Measurements from ENCODE around the gene DPY30.

DPY30 gene

GRCh38 chr2:31979956-31980355, 59.6 kb downstream of the DPY30 start:
- TF ChIP-seq, protein P1, sequence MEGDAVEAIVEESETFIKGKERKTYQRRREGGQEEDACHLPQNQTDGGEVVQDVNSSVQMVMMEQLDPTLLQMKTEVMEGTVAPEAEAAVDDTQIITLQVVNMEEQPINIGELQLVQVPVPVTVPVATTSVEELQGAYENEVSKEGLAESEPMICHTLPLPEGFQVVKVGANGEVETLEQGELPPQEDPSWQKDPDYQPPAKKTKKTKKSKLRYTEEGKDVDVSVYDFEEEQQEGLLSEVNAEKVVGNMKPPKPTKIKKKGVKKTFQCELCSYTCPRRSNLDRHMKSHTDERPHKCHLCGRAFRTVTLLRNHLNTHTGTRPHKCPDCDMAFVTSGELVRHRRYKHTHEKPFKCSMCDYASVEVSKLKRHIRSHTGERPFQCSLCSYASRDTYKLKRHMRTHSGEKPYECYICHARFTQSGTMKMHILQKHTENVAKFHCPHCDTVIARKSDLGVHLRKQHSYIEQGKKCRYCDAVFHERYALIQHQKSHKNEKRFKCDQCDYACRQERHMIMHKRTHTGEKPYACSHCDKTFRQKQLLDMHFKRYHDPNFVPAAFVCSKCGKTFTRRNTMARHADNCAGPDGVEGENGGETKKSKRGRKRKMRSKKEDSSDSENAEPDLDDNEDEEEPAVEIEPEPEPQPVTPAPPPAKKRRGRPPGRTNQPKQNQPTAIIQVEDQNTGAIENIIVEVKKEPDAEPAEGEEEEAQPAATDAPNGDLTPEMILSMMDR (conservative IDR thresholded peaks at IDR 0.05), result no peak
- no peak overlapping the region for H3K27ac ChIP-seq

GRCh38 chr2:31979018-31979417, 60.6 kb downstream of the DPY30 start:
- TF ChIP-seq, protein P1 (conservative IDR thresholded peaks at IDR 0.05), result no peak

GRCh38 chr2:31978436-31978835, 61.2 kb downstream of the DPY30 start:
- H3K27ac ChIP-seq, result no peak overlapping the region
- TF ChIP-seq, protein P1 (conservative IDR thresholded peaks at IDR 0.05), result no peak

More at GRCh38 chr2:31979018-31979417, 60.6 kb downstream of the DPY30 start:
- H3K27ac ChIP-seq, result no peak overlapping the region

Measured in VCaP (cell line).